ENCODE measurements around the gene ATAD3B. TPM values are rescaled to one million over a fixed set of nuclear protein-coding genes. Genes with fewer than 3 reads are reported as not detected.

Gene ATAD3B
- total and polyA plus RNA-seq, 2 of the 13 experiments (the other 11 are each of a cell fraction or from before 2014, with no cell fraction given): 9.6 to 31.1 TPM

DNA sequence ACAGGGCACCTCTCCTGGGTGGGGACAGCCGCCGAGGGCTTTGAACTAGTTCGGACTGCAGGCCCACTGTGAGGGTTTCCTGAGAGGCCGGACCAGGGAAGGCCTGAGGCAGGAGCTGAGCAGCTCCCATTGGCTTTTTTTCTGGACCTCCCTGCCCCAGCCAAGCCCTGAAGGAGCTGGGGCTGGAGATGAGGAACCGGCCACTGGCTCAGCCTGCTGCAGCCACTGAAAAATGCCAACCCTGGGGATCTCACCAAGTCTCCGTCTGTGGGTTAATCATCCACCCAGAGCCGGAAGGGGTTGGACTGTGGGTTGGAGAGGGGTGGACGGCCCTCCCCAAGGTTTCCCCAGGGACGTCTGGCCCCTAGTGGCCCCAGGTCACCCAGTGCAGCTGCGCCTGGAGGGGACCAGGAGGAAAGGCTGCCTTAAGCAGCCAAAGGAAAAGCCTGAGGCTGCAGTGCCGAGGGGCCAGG, 33.6 kb upstream of the ATAD3B start (continued):
- TF ChIP-seq EEA1 (CRISPR knock-in tag; IDR thresholded peaks at IDR 0.05; ENCODE audit: borderline replicate concordance): no peak
- peak; percentile 84 for TF ChIP-seq ZSCAN31 (CRISPR knock-in tag; IDR thresholded peaks at IDR 0.05; ENCODE audit: low read depth)
- TF ChIP-seq CHD2 (IDR thresholded peaks at IDR 0.05; ENCODE audit: low read depth, low read length): no peak
- TF ChIP-seq HNRNPK (IDR thresholded peaks at IDR 0.05; ENCODE audit: low read depth, low read length, poor library complexity, severe bottlenecking): no peak
- no peak for TF ChIP-seq NFYB (CRISPR knock-in tag; IDR thresholded peaks at IDR 0.05)
- no peak for TF ChIP-seq ZNF362 (CRISPR knock-in tag; IDR thresholded peaks at IDR 0.05; ENCODE audit: borderline replicate concordance)
- no peak for TF ChIP-seq NFATC3 (CRISPR knock-in tag; IDR thresholded peaks at IDR 0.05)
- TF ChIP-seq FOXP1 (IDR thresholded peaks at IDR 0.05): no peak
- no peak for TF ChIP-seq FOXP1 (CRISPR knock-in tag; IDR thresholded peaks at IDR 0.05)
- TF ChIP-seq PCBP1 (IDR thresholded peaks at IDR 0.05; ENCODE audit: borderline replicate concordance, low read depth, low read length): 0 out of 2 replicates have a peak, but pooled peaks have one; percentile 65
- no peak for TF ChIP-seq ZFP62 (CRISPR knock-in tag; IDR thresholded peaks at IDR 0.05)
- TF ChIP-seq ZNF569 (CRISPR knock-in tag; IDR thresholded peaks at IDR 0.05; ENCODE audit: borderline replicate concordance): no peak
- no peak for TF ChIP-seq RFXANK (CRISPR knock-in tag; IDR thresholded peaks at IDR 0.05)
- TF ChIP-seq, protein P1, sequence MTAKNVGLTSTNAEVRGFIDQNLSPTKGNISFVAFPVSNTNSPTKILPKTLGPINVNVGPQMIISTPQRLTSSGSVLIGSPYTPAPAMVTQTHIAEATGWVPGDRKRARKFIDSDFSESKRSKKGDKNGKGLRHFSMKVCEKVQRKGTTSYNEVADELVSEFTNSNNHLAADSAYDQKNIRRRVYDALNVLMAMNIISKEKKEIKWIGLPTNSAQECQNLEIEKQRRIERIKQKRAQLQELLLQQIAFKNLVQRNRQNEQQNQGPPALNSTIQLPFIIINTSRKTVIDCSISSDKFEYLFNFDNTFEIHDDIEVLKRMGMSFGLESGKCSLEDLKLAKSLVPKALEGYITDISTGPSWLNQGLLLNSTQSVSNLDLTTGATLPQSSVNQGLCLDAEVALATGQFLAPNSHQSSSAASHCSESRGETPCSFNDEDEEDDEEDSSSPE (CRISPR knock-in tag; IDR thresholded peaks at IDR 0.05): no peak
- TF ChIP-seq JUND (CRISPR knock-in tag; IDR thresholded peaks at IDR 0.05): no peak
- TF ChIP-seq SKI (IDR thresholded peaks at IDR 0.05; ENCODE audit: partially characterized antibody): peak; percentile 92
- TF ChIP-seq SNRNP70 (IDR thresholded peaks at IDR 0.05; ENCODE audit: low read depth, low read length): no peak
- no peak for TF ChIP-seq TEAD3 (CRISPR knock-in tag; optimal IDR thresholded peaks at IDR 0.05; ENCODE audit: borderline replicate concordance)
- TF ChIP-seq ZBTB33 (CRISPR knock-in tag; IDR thresholded peaks at IDR 0.05): no peak
- no peak for TF ChIP-seq NFE2L2 (IDR thresholded peaks at IDR 0.05; ENCODE audit: low read length)
- TF ChIP-seq, protein P2, sequence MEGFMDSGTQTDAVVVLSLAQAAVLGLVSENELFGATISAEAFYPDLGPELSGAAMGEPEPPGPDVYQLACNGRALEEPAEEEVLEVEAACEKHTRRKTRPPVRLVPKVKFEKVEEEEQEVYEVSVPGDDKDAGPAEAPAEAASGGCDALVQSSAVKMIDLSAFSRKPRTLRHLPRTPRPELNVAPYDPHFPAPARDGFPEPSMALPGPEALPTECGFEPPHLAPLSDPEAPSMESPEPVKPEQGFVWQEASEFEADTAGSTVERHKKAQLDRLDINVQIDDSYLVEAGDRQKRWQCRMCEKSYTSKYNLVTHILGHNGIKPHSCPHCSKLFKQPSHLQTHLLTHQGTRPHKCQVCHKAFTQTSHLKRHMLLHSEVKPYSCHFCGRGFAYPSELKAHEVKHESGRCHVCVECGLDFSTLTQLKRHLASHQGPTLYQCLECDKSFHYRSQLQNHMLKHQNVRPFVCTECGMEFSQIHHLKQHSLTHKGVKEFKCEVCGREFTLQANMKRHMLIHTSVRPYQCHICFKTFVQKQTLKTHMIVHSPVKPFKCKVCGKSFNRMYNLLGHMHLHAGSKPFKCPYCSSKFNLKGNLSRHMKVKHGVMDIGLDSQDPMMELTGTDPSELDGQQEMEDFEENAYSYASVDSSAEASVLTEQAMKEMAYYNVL (CRISPR knock-in tag; IDR thresholded peaks at IDR 0.05; ENCODE audit: borderline replicate concordance): 0 out of 2 replicates have a peak, but pooled peaks have one; percentile 31
- no peak for TF ChIP-seq SAFB2 (CRISPR knock-in tag; IDR thresholded peaks at IDR 0.05; ENCODE audit: borderline replicate concordance, low read depth)
- TF ChIP-seq, protein P3, sequence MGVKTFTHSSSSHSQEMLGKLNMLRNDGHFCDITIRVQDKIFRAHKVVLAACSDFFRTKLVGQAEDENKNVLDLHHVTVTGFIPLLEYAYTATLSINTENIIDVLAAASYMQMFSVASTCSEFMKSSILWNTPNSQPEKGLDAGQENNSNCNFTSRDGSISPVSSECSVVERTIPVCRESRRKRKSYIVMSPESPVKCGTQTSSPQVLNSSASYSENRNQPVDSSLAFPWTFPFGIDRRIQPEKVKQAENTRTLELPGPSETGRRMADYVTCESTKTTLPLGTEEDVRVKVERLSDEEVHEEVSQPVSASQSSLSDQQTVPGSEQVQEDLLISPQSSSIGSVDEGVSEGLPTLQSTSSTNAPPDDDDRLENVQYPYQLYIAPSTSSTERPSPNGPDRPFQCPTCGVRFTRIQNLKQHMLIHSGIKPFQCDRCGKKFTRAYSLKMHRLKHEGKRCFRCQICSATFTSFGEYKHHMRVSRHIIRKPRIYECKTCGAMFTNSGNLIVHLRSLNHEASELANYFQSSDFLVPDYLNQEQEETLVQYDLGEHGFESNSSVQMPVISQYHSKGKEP (CRISPR knock-in tag; IDR thresholded peaks at IDR 0.05): no peak
